HG03060 (cell line): Measurements from ENCODE around the gene PPP1R12A.

Experiments
- ATAC-seq: cut with Tn5 transposase; IDR thresholded peaks from one replicate; pipeline ENCODE4 v1.9.1; 2021; ENCODE audit warnings: low read depth, moderate number of reproducible peaks; ENCODE audit not compliant: unreplicated experiment

The PPP1R12A gene

GRCh38 chr12:79775355-79776027 is 159.4 kb downstream of the PPP1R12A start:
- ATAC-seq, result no peak

- no peak for ATAC-seq
Observed at GRCh38 chr12:79773896-79774295, 161.0 kb downstream of the PPP1R12A start.

- ATAC-seq, result no peak
Observed at GRCh38 chr12:79769860-79770485, 164.9 kb downstream of the PPP1R12A start.

- no peak for ATAC-seq
Observed at GRCh38 chr12:79769189-79769859, 165.6 kb downstream of the PPP1R12A start.

GRCh38 chr12:79766705-79767464 is 168.0 kb downstream of the PPP1R12A start:
- ATAC-seq, result no peak

GRCh38 chr12:79765157-79765556 is 169.7 kb downstream of the PPP1R12A start:
- ATAC-seq, result no peak

GRCh38 chr12:79764641-79765040 is 170.3 kb downstream of the PPP1R12A start:
- no peak for ATAC-seq

- no peak for ATAC-seq
Observed at GRCh38 chr12:79763766-79764452, 171.0 kb downstream of the PPP1R12A start.

- ATAC-seq, result no peak
Observed at GRCh38 chr12:79761341-79761740, 173.6 kb downstream of the PPP1R12A start.

GRCh38 chr12:79747274-79747673 is 187.6 kb downstream of the PPP1R12A start:
- ATAC-seq, result no peak

GRCh38 chr12:79737875-79738718 is 196.8 kb downstream of the PPP1R12A start:
- no peak for ATAC-seq

- ATAC-seq, result no peak
Observed at GRCh38 chr12:79732638-79733037, 202.3 kb downstream of the PPP1R12A start.

- ATAC-seq, result no peak
Observed at GRCh38 chr12:79725987-79726386, 208.9 kb downstream of the PPP1R12A start.
